ENCODE measurements around the gene TMEM129.

DNA sequence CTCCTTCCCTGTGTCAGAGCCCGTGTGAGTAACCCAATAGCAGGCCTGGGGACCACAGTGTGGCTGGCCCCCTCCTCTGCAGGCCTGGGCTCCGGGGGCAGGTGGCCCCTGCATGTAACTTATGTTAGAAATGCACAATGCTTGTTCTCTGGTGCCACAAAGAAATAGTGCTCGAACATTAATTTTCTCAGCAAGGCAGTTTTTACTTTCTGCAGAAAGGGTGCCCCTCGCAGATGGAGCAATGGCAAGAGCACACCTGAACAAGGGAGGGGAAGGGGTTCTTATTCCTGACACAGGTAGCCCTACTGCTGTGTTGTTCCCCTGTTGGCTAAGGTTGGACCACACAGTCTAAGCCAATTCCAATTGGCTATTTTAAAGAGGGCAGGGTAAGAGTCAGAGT lies 17.3 kb upstream of the TMEM129 start:
- TF ChIP-seq, protein P1, sequence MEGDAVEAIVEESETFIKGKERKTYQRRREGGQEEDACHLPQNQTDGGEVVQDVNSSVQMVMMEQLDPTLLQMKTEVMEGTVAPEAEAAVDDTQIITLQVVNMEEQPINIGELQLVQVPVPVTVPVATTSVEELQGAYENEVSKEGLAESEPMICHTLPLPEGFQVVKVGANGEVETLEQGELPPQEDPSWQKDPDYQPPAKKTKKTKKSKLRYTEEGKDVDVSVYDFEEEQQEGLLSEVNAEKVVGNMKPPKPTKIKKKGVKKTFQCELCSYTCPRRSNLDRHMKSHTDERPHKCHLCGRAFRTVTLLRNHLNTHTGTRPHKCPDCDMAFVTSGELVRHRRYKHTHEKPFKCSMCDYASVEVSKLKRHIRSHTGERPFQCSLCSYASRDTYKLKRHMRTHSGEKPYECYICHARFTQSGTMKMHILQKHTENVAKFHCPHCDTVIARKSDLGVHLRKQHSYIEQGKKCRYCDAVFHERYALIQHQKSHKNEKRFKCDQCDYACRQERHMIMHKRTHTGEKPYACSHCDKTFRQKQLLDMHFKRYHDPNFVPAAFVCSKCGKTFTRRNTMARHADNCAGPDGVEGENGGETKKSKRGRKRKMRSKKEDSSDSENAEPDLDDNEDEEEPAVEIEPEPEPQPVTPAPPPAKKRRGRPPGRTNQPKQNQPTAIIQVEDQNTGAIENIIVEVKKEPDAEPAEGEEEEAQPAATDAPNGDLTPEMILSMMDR (IDR thresholded peaks at IDR 0.05): no peak
- no peak for TF ChIP-seq POLR2A (IDR thresholded peaks at IDR 0.05)

Measured in ovary (tissue), 3 donors.